Common myeloid progenitor, CD34-positive (primary cell): Measurements from ENCODE around the gene TTYH2.
A peak's percentile ranks its signal among the peaks of the same experiment; 100 is the strongest.

Source experiments
- CTCF ChIA-PET: fragments of 350-600 bp; sonication (Branson Sonifier 250); formaldehyde crosslinking; loops from one replicate; lab custom pipeline; 2021; ENCODE audit warnings: antibody characterized with exemption; lab: Charles Lee
- POLR2A ChIA-PET: fragments of 350-600 bp; sonication (Branson Sonifier 250); formaldehyde crosslinking; loops from one replicate; lab custom pipeline; 2021; ENCODE audit warnings: antibody characterized with exemption; lab: Charles Lee
- DNase-seq, 3 donors: peaks; one replicate each; pipeline versions ENCODE4 v3.0.0 to v3.0.0-alpha.2; 2013
- H3K27ac ChIP-seq, 2 experiments: 1 replicate in 1 of 2; 2 replicates in 1 of 2; pipeline ENCODE4 v1.7.0; 2013; ENCODE audit warnings: inconsistent platforms in 2 of 2, low read length in 2 of 2, mild to moderate bottlenecking in 2 of 2, low read depth in 1 of 2, moderate library complexity in 1 of 2; ENCODE audit not compliant: severe bottlenecking in 2 of 2, insufficient read depth in 1 of 2, poor library complexity in 1 of 2
- H3K27me3 ChIP-seq, 5 experiments: replicated peaks in 2 of 5; 1 replicate in 3 of 5; 2 replicates in 2 of 5; pipeline versions ENCODE4 v1.6.1 to v1.7.0; 2013; ENCODE audit warnings: low read length in 4 of 5, mild to moderate bottlenecking in 2 of 5, moderate library complexity in 2 of 5, inconsistent platforms in 1 of 5; ENCODE audit not compliant: insufficient read depth in 5 of 5, control insufficient read depth in 4 of 5
- H3K36me3 ChIP-seq, 4 experiments: 1 replicate in 2 of 4; 2 replicates in 2 of 4; pipeline versions ENCODE4 v1.6.1 to v1.7.0; 2013; ENCODE audit warnings: low read length in 3 of 4, control low read depth in 1 of 4, mild to moderate bottlenecking in 1 of 4; ENCODE audit not compliant: control insufficient read depth in 4 of 4, insufficient read depth in 4 of 4
- H3K4me1 ChIP-seq, 4 experiments: 1 replicate in 3 of 4; 2 replicates in 1 of 4; pipeline versions ENCODE4 v1.6.1 to v1.7.1; 2013; ENCODE audit warnings: low read length in 3 of 4, mild to moderate bottlenecking in 3 of 4, control low read depth in 1 of 4, inconsistent platforms in 1 of 4, moderate library complexity in 1 of 4; ENCODE audit not compliant: control insufficient read depth in 4 of 4, insufficient read depth in 4 of 4; ENCODE audit errors: control extremely low read depth in 1 of 4
- H3K4me3 ChIP-seq, 7 experiments: 1 replicate in 4 of 7; 2 replicates in 3 of 7; pipeline versions ENCODE4 v1.5.1 to v1.7.0; 2013; ENCODE audit warnings: mild to moderate bottlenecking in 7 of 7, low read length in 6 of 7, moderate library complexity in 6 of 7, inconsistent platforms in 2 of 7, low read depth in 2 of 7, control low read depth in 1 of 7; ENCODE audit not compliant: insufficient read depth in 4 of 7, control insufficient read depth in 1 of 7; ENCODE audit errors: extremely low read depth in 1 of 7
- H3K9me3 ChIP-seq, 5 experiments: 1 replicate in 4 of 5; 2 replicates in 1 of 5; pipeline versions ENCODE4 v1.6.1 to v1.7.1; 2013; ENCODE audit warnings: low read length in 4 of 5, mild to moderate bottlenecking in 2 of 5, inconsistent platforms in 1 of 5, low read depth in 1 of 5, moderate library complexity in 1 of 5; ENCODE audit not compliant: control insufficient read depth in 4 of 5, insufficient read depth in 2 of 5; ENCODE audit errors: control extremely low read depth in 1 of 5
- WGBS: methylation state at CpG from one replicate; pipeline ENCODE4 v1.1.5; 2013; ENCODE audit not compliant: insufficient coverage; 5-methylcytosine and 5-hydroxymethylcytosine counted together

Gene TTYH2

GRCh38 chr17:74233937-74234336 is 20.6 kb downstream of the TTYH2 start:
- ChIA-PET CTCF (interaction anchor here (1.2 kb wide), 1 partner anchor 63 kb away, joined by 3 read pairs; no protein-coding TSS in a partner anchor), POLR2A (no interaction called here)
- H3K9me3 ChIP-seq = no peaks in the 10 kb centered on the region
- DNase-seq = no peak
- H3K27ac ChIP-seq = peak overlapping the region in 1 of 2 experiments; percentile 79
- no peaks in the 10 kb centered on the region for H3K27me3 ChIP-seq
- H3K4me1 ChIP-seq = peaks cover 0 to 16% (median 14%) of the 10 kb centered on the region in 4 experiments
- 95% methylated on average over 6 of the region's 8 CpGs for WGBS
- H3K4me3 ChIP-seq = no peak overlapping the region
- no peaks in the 10 kb centered on the region for H3K36me3 ChIP-seq

GRCh38 chr17:74234486-74234885 is 21.1 kb downstream of the TTYH2 start:
- CTCF ChIA-PET = interaction anchor here (1.2 kb wide), 1 partner anchor 62 kb away, joined by 3 read pairs; no protein-coding TSS in a partner anchor
- POLR2A ChIA-PET = no interaction called here
- peak in 2 of 3 donors; percentile 45 to 50 for DNase-seq
- no peaks in the 10 kb centered on the region for H3K9me3 ChIP-seq
- peaks cover 0 to 16% (median 14%) of the 10 kb centered on the region in 4 experiments for H3K4me1 ChIP-seq
- H3K27me3 ChIP-seq = no peaks in the 10 kb centered on the region
- peak overlapping the region; percentile 40 to 79 for H3K27ac ChIP-seq
- no peaks in the 10 kb centered on the region for H3K36me3 ChIP-seq
- no CpG with 5 or more reads among the region's 1 CpG for WGBS
- H3K4me3 ChIP-seq = peak overlapping the region in 2 of 7 experiments; percentile 56 to 63

GRCh38 chr17:74235040-74235581 is 21.7 kb downstream of the TTYH2 start:
- POLR2A ChIA-PET = no interaction called here
- H3K27ac ChIP-seq = peak overlapping the region; percentile 40 to 79
- H3K36me3 ChIP-seq = no peaks in the 10 kb centered on the region
- no peaks in the 10 kb centered on the region for H3K27me3 ChIP-seq
- CTCF ChIA-PET = interaction anchor here (0.6 to 1.3 kb wide), 4 partner anchors 9 to 23 kb away, joined by 3 to 4 read pairs (median 3); no protein-coding TSS in a partner anchor
- peak; percentile 40 to 60 (median 58) for DNase-seq
- WGBS = 40% methylated on average over 19 of the region's 19 CpGs
- H3K4me3 ChIP-seq = peak overlapping the region in 4 of 7 experiments; percentile 1 to 63 (median 54)
- H3K9me3 ChIP-seq = no peaks in the 10 kb centered on the region
- peaks cover 0 to 16% (median 14%) of the 10 kb centered on the region in 4 experiments for H3K4me1 ChIP-seq

- H3K36me3 ChIP-seq = no peaks in the 10 kb centered on the region
Observed at GRCh38 chr17:74235911-74236371, 22.6 kb downstream of the TTYH2 start.

GRCh38 chr17:74237321-74237720 is 23.9 kb downstream of the TTYH2 start:
- Histone ChIP-seq H3K27ac (no peak overlapping the region), H3K4me3 (no peak overlapping the region), H3K9me3 (no peaks in the 10 kb centered on the region), H3K27me3 (no peaks in the 10 kb centered on the region), H3K36me3 (no peaks in the 10 kb centered on the region), H3K4me1 (peaks cover 0 to 16% (median 14%) of the 10 kb centered on the region in 4 experiments)
- WGBS = 98% methylated on average over 12 of the region's 12 CpGs
- POLR2A ChIA-PET = interaction anchor here (0.6 kb wide), 1 partner anchor 23 kb away, joined by 3 read pairs; no protein-coding TSS in a partner anchor
- no peak for DNase-seq
- CTCF ChIA-PET = interaction anchor here (1.2 to 1.4 kb wide), 3 partner anchors 8 to 26 kb away, joined by 3 to 4 read pairs (median 3); no protein-coding TSS in a partner anchor

More at GRCh38 chr17:74235911-74236371, 22.6 kb downstream of the TTYH2 start:
- 96% methylated on average over 4 of the region's 8 CpGs for WGBS
- Histone ChIP-seq H3K4me3 (no peak overlapping the region), H3K4me1 (peaks cover 0 to 16% (median 14%) of the 10 kb centered on the region in 4 experiments), H3K27me3 (no peaks in the 10 kb centered on the region), H3K27ac (no peak overlapping the region), H3K9me3 (no peaks in the 10 kb centered on the region)
- DNase-seq = no peak
- CTCF ChIA-PET = interaction anchor here (0.9 to 1.3 kb wide), 4 partner anchors 10 to 24 kb away, joined by 3 read pairs; partner anchors contain the start of gene TTYH2
- POLR2A ChIA-PET = no interaction called here

GRCh38 chr17:74239172-74239571 is 25.8 kb downstream of the TTYH2 start:
- no peaks in the 10 kb centered on the region for H3K27me3 ChIP-seq
- CTCF ChIA-PET = interaction anchor here (0.7 kb wide), 1 partner anchor 20 kb away, joined by 3 read pairs; no protein-coding TSS in a partner anchor
- no peak overlapping the region for H3K27ac ChIP-seq
- DNase-seq = no peak
- peaks cover 0 to 13% (median 10%) of the 10 kb centered on the region in 4 experiments for H3K4me1 ChIP-seq
- 93% methylated on average over 10 of the region's 10 CpGs for WGBS
- no peaks in the 10 kb centered on the region for H3K9me3 ChIP-seq
- POLR2A ChIA-PET = no interaction called here
- no peak overlapping the region for H3K4me3 ChIP-seq
- no peaks in the 10 kb centered on the region for H3K36me3 ChIP-seq
